T47D (cell line): ENCODE results near the gene LACC1.

Experiments
- DNase-seq, 2 experiments: peaks; one replicate each; pipeline versions ENCODE4 v3.0.0 to v3.0.0-alpha.2; 2011 to 2012; ENCODE audit warnings: low read depth in 1 of 2, low spot score in 1 of 2
- JUND ChIP-seq: IDR thresholded peaks from 2 replicates; pipeline ENCODE4 v1.6.1; 2012; ENCODE audit warnings: low read depth
- in situ Hi-C: cut with HindIII; loops from 2 replicates; pipeline ENCODE4 v1.10.0; 2016; ENCODE audit warnings: low sequenced_read_pairs, low pct_unique_long_range_greater_than_20kb

LACC1 gene

DNA sequence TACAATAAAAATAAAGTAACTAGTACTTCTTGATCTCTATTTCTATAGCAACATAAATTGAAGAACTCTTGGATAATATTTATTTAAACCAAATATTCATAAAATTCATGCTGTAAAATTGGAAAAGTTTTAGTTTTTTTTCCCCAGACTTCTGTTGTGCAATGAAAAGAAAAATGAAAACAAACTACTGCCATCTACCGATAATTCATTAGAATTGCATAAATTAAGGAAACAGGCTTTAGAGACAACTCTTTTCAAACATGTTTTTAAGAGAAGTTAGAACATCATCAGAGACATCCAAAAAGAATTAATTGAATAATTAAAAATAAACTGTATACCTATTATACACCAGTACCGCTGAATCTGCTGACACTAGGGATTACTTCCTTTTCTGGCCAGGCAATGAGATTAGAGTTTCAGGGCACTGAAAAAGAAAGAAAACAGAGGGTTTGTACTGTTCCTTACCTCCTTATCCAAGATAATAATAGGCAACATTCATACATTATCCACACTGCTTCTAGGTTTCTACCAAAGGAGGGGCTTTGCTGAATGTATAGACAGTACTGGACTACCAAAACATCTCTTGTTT, 5.1 kb upstream of the LACC1 start:
- TF ChIP-seq JUND: no peak
- in situ Hi-C loops: no loop called here
- DNase-seq: peak in 1 of 2 experiments; percentile 15

DNA sequence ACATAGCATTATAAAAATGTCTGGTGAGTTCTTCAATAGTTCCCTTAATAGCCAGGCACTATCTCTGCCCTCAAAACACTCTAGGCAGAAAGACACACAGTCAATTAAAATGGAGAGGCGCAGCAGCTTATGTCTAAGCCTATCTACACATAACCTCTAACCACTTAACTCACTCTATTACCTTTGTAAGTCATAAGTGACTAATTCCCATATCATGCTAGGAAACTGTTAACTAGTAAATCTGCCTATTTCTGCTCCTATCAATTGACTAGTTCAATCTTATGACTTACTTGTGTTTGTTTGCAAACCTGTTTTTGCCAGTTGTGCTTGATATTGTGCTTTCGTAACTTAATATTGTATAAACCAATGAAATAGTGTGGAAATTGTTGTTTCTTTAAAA, 3.3 kb upstream of the LACC1 start:
- TF ChIP-seq JUND: no peak
- in situ Hi-C loops: no loop called here
- no peak for DNase-seq

DNA sequence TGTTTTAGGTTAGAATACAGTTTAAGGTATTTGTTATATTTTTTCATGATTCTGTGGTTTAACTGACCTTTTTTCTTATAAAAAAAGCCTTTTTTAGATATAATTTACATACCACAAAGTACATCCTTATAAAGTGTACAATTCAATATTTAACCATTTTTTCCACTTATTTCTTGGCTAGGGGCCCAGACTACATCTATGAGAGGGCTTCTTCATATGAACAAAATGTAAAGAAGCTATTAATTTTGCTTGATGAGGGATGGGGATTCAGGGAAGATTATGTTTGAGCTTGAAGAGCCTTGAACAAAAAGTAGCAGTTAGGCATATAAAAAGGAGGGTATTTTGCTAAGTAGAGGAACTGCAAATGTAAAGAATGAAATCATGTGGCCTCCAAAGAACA, 2.4 kb upstream of the LACC1 start:
- TF ChIP-seq JUND: no peak
- DNase-seq: no peak
- in situ Hi-C loops: no loop called here

DNA sequence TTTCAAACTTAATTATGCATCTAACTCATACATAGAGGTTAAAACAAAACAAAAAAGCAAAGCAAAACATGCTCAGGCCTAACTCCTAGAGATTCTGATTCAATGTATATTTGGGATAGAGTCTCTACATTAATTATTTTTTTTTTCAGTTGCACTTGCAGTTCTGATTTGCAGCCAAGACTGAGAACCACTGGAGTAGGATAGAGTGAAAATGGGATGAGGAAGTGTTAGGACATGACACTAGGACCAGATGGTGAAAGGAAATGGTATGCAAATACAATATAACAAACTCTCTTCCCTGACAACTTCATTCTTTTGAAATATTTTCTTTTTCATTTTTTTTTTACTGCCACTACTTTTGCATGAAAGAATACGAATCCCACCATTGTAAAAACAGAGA, 1.9 kb upstream of the LACC1 start:
- in situ Hi-C loops: no loop called here
- DNase-seq: no peak
- TF ChIP-seq JUND: no peak

GRCh38 chr13:43878892-43879754, 581 bp upstream of the LACC1 start, which contains the start of gene CCDC122:
TSS of gene CCDC122 (minus strand) at chr13:43879740. CDS start at chr13:43869376, 10,364 bp downstream.
- TF ChIP-seq JUND: no peak
- in situ Hi-C loops: no loop called here
- peak; percentile 55 to 79 for DNase-seq

- no peak for TF ChIP-seq JUND
- in situ Hi-C loops: no loop called here
- no peak for DNase-seq
Observed at GRCh38 chr13:43880214-43880855, 631 bp downstream of the LACC1 start.

DNA sequence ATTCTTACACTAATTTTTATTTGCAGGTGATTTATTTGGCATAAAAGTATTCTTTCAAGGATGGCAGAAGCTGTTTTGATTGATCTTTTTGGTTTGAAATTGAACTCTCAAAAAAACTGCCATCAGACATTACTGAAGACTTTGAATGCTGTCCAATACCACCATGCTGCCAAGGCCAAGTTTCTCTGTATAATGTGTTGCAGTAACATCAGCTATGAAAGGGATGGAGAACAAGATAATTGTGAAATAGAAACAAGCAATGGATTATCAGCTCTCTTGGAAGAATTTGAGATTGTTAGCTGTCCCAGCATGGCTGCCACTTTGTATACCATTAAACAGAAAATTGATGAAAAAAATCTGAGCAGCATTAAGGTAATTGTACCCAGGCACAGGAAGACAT, 1.2 kb downstream of the LACC1 start:
- no peak for DNase-seq
- in situ Hi-C loops: no loop called here
- no peak for TF ChIP-seq JUND

GRCh38 chr13:43881580-43881979, 1.9 kb downstream of the LACC1 start:
- DNase-seq: no peak
- no peak for TF ChIP-seq JUND
- in situ Hi-C loops: no loop called here

GRCh38 chr13:43883631-43884030, 3.9 kb downstream of the LACC1 start:
- in situ Hi-C loops: no loop called here
- DNase-seq: no peak
- no peak for TF ChIP-seq JUND

DNA sequence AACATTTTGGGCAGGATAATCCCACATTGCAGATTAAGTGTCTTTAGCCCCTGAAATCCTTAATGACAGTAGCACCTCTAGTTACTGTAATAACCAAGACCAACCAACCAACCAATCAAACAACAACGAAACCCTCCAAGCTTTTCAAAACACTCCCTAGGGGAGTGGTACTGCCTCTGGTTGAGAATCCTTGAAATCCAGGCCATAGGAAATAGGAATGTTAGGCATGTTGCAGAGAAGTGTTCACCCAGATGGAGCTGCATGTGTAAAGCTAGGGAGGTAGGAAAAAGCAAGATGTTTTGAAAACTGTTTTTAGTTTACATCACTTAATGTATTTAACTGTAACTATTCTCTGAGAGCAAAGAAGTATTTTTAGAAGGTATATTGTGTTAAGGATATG, 4.5 kb downstream of the LACC1 start:
- DNase-seq: no peak
- TF ChIP-seq JUND: no peak
- in situ Hi-C loops: no loop called here

DNA sequence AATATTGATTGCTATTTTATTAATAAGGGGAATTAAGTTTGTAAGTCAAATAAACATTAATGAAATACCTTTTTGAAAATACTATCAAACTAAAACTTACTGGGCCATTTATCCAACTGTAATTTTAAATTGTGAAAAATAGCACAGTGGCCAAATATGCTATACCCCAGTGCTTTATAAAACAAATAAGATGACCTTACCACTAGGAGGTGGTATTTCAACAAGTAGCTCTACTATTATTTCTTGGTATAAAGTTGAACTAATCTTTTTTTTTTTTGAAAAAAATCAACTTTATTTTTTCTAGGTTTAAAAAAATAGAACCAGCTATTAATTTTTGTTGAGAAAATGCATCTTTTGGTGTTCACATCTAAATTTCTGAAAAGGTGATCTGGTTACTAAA, 14.7 kb downstream of the LACC1 start:
- no peak for TF ChIP-seq JUND
- DNase-seq: no peak
- in situ Hi-C loops: no loop called here

GRCh38 chr13:43895940-43896339, 16.2 kb downstream of the LACC1 start:
- no peak for TF ChIP-seq JUND
- peak in 1 of 2 experiments; percentile 47 for DNase-seq
- in situ Hi-C loops: no loop called here

DNA sequence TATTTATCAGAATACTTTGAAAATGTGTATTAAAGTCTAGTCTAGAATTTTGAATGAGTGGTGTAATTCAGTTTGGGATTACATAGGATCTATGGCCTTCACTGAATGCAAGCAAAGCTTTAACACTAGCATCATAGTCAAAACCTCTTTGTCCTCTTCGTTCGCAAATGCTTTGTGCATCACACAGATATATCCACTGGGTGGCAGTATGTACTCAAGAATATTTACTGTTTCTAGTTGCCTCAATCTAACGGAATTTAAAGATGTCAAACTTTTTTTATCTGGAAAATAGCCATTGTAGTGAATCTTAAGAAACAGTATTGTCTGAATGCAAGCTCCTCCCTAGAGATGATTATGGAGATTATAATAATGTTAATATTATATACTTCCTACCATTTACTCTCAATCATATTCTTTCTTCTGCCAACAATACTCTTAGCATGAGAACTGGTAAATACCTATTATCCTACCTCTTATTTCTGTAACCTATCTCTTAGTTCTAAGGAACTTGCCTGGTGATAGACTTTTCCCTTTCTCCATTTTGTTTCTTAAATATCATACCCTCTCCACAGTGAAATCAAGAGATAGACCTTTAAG, 25.8 kb downstream of the LACC1 start:
- in situ Hi-C loops: no loop called here
- peak; percentile 23 to 67 for DNase-seq
- TF ChIP-seq JUND: no peak
